K562 (cell line): ENCODE data around the gene OPCML.

Experiments
- CTCF ChIP-seq, 3 experiments: IDR thresholded peaks in 2 of 3; conservative IDR thresholded peaks in 1 of 3; 2 replicates each; pipeline ENCODE4 v1.5.1; 2011 to 2012; ENCODE audit warnings: low read length in 3 of 3, mild to moderate bottlenecking in 3 of 3, control low read depth in 2 of 3, improper control_type of control experiment in 1 of 3, inconsistent platforms in 1 of 3, low read depth in 1 of 3, mixed read lengths in 1 of 3, moderate library complexity in 1 of 3; ENCODE audit not compliant: insufficient read depth in 2 of 3
- DPF2 ChIP-seq: fragments of 450-650 bp; IDR thresholded peaks from 2 replicates; pipeline ENCODE4 v1.6.1; 2016
- EGR1 ChIP-seq: fragments of 450-650 bp; conservative IDR thresholded peaks from 2 replicates; pipeline ENCODE4 v1.6.1; 2017; ENCODE audit warnings: mild to moderate bottlenecking
- EZH2 ChIP-seq: IDR thresholded peaks from 2 replicates; pipeline ENCODE4 v1.6.1; 2012; ENCODE audit warnings: low read depth, mild to moderate bottlenecking, inconsistent platforms, low read length, borderline replicate concordance
- NFATC3 ChIP-seq: fragments of 450-650 bp; IDR thresholded peaks from 2 replicates; pipeline ENCODE4 v1.6.1; 2017; ENCODE audit warnings: mild to moderate bottlenecking
- SPI1 ChIP-seq: IDR thresholded peaks from 2 replicates; pipeline ENCODE4 v1.6.1; 2011; ENCODE audit warnings: low read depth, low read length, control low read depth, borderline replicate concordance
- TCF7L2 ChIP-seq: fragments of 150-350 bp; IDR thresholded peaks from 2 replicates; pipeline ENCODE4 v1.6.1; 2016; ENCODE audit warnings: low read depth, mild to moderate bottlenecking, low read length, moderate library complexity
- ZBED1 ChIP-seq: IDR thresholded peaks from 2 replicates; pipeline ENCODE4 v1.6.1; 2014
- ZNF263 ChIP-seq: sonication (generic); formaldehyde crosslinking; IDR thresholded peaks from 2 replicates; pipeline ENCODE4 v1.8.0; 2022; ENCODE audit warnings: mild to moderate bottlenecking, missing genetic modification reagents, borderline replicate concordance

GRCh38 chr11:133041928-133042882, 490.1 kb downstream of the OPCML start:
- TF ChIP-seq ZNF263 (CRISPR knock-in tag) (no peak), ZBED1 (no peak), EGR1 (no peak), CTCF (IDR thresholded peaks at IDR 0.05 in 2 of 3, conservative IDR thresholded peaks at IDR 0.05 in 1 of 3; ENCODE audit: insufficient read depth in 2 of 3, low read depth in 1 of 3, low read length in 3 of 3) (no peak), DPF2 (no peak), TCF7L2 (no peak), EZH2 (no peak), NFATC3 (no peak), SPI1 (no peak)
